Measurements from ENCODE around the gene MAGEA9B. TPM values are rescaled to one million over a fixed set of nuclear protein-coding genes. Genes with fewer than 3 reads are reported as not detected.
"Not testable (repeated sequence)": the region's sequence is repeated elsewhere in the genome, so short reads cannot be mapped to it uniquely, and the experiment has no call there.

MAGEA9B gene
- total and polyA plus RNA-seq, 2 of the 4 experiments (the other 2 are of a cell fraction), result not detected

GRCh38 chrX:149595943-149596342 lies 8.7 kb upstream of the MAGEA9B start:
- H2BK5ac ChIP-seq (ENCODE audit: low read depth, low read length, poor library complexity, severe bottlenecking); H2BK20ac ChIP-seq (ENCODE audit: low read depth, low read length); H4K8ac ChIP-seq (ENCODE audit: low read depth in 2 of 2, low read length in 2 of 2); H4K5ac ChIP-seq (ENCODE audit: low read depth, low read length); H3K18ac ChIP-seq (ENCODE audit: low read depth, low read length); H2BK15ac ChIP-seq (ENCODE audit: low read depth, low read length); H3K9me1 ChIP-seq (ENCODE audit: insufficient read depth, low read length); H3K4me3 ChIP-seq (ENCODE audit: insufficient read depth, low read depth, low read length); H3K56ac ChIP-seq (ENCODE audit: extremely low read depth, insufficient read depth, low read length); H3K9me3 ChIP-seq (ENCODE audit: control insufficient read depth, insufficient read depth, low read length); H4K91ac ChIP-seq (ENCODE audit: insufficient read depth, low read depth, low read length); intact Hi-C loops (cut with micrococcal nuclease); H3K9ac ChIP-seq (ENCODE audit: low read depth, low read length); H2AK5ac ChIP-seq (ENCODE audit: low read depth, low read length); in situ Hi-C loops (cut with MboI; ENCODE audit: low sequenced_read_pairs); POLR2A ChIA-PET (ENCODE audit: unreplicated experiment); H4K20me1 ChIP-seq (ENCODE audit: insufficient read depth, low read length); H3K4me1 ChIP-seq (ENCODE audit: control insufficient read depth, insufficient read depth, low read length); H3K4ac ChIP-seq (ENCODE audit: low read depth, low read length); H2AK9ac ChIP-seq (replicated peaks; ENCODE audit: low read depth, low read length, poor library complexity); dilution Hi-C loops (cut with HindIII; ENCODE audit: low sequenced_read_pairs, unreplicated experiment); H3K27ac ChIP-seq (ENCODE audit: insufficient read depth, low read length); ATAC-seq (ENCODE audit: low read depth); CTCF ChIA-PET; H3K27me3 ChIP-seq (ENCODE audit: control insufficient read depth, insufficient read depth, low read length); H2AFZ ChIP-seq (replicated peaks; ENCODE audit: low read length, poor library complexity); H3K14ac ChIP-seq (replicated peaks; ENCODE audit: low read depth, low read length); H3K79me1 ChIP-seq (ENCODE audit: low read depth in 1 of 2, low read length in 2 of 2); H3K23ac ChIP-seq (ENCODE audit: low read depth, low read length); H2BK120ac ChIP-seq (ENCODE audit: low read depth, low read length); BruUV-seq (replicated peaks); H3K4me2 ChIP-seq (ENCODE audit: low read depth, low read length); DNase-seq; H3K36me3 ChIP-seq (ENCODE audit: control insufficient read depth, insufficient read depth, low read length): not testable (repeated sequence)
- WGBS, 2 experiments (ENCODE audit: extremely low coverage in 2 of 2, insufficient read length in 1 of 2), result no CpG with 5 or more reads among the region's 7 CpGs

GRCh38 chrX:149595214-149595613 lies 8.0 kb upstream of the MAGEA9B start, which contains the start of gene HSFX2:
Gene HSFX2, minus strand, starts transcription at chrX:149595314. Its CDS starts 614 bp downstream, at chrX:149594700.
- H3K9ac ChIP-seq (ENCODE audit: low read depth, low read length); H2BK15ac ChIP-seq (ENCODE audit: low read depth, low read length); ATAC-seq (ENCODE audit: low read depth); H3K4me1 ChIP-seq (ENCODE audit: control insufficient read depth, insufficient read depth, low read length); H3K23ac ChIP-seq (ENCODE audit: low read depth, low read length); dilution Hi-C loops (cut with HindIII; ENCODE audit: low sequenced_read_pairs, unreplicated experiment); H3K18ac ChIP-seq (ENCODE audit: low read depth, low read length); POLR2A ChIA-PET (ENCODE audit: unreplicated experiment); H2BK5ac ChIP-seq (ENCODE audit: low read depth, low read length, poor library complexity, severe bottlenecking); H2AK9ac ChIP-seq (replicated peaks; ENCODE audit: low read depth, low read length, poor library complexity); in situ Hi-C loops (cut with MboI; ENCODE audit: low sequenced_read_pairs); H3K27me3 ChIP-seq (ENCODE audit: control insufficient read depth, insufficient read depth, low read length); H4K20me1 ChIP-seq (ENCODE audit: insufficient read depth, low read length); DNase-seq; H3K4me3 ChIP-seq (ENCODE audit: insufficient read depth, low read depth, low read length); H2BK20ac ChIP-seq (ENCODE audit: low read depth, low read length); H3K27ac ChIP-seq (ENCODE audit: insufficient read depth, low read length); H4K91ac ChIP-seq (ENCODE audit: insufficient read depth, low read depth, low read length); H3K36me3 ChIP-seq (ENCODE audit: control insufficient read depth, insufficient read depth, low read length); H3K4ac ChIP-seq (ENCODE audit: low read depth, low read length); H3K4me2 ChIP-seq (ENCODE audit: low read depth, low read length); H4K5ac ChIP-seq (ENCODE audit: low read depth, low read length); intact Hi-C loops (cut with micrococcal nuclease); H4K8ac ChIP-seq (ENCODE audit: low read depth in 2 of 2, low read length in 2 of 2); H2BK120ac ChIP-seq (ENCODE audit: low read depth, low read length); H3K9me3 ChIP-seq (ENCODE audit: control insufficient read depth, insufficient read depth, low read length); H3K79me1 ChIP-seq (ENCODE audit: low read depth in 1 of 2, low read length in 2 of 2); CTCF ChIA-PET; H3K56ac ChIP-seq (ENCODE audit: extremely low read depth, insufficient read depth, low read length); H3K14ac ChIP-seq (replicated peaks; ENCODE audit: low read depth, low read length); BruUV-seq (replicated peaks); H2AK5ac ChIP-seq (ENCODE audit: low read depth, low read length); H2AFZ ChIP-seq (replicated peaks; ENCODE audit: low read length, poor library complexity); H3K9me1 ChIP-seq (ENCODE audit: insufficient read depth, low read length): not testable (repeated sequence)
- WGBS, 2 experiments (ENCODE audit: extremely low coverage in 2 of 2, insufficient read length in 1 of 2), result no CpG with 5 or more reads among the region's 17 CpGs
